Measurements from ENCODE around the gene SH3PXD2A.

The SH3PXD2A gene

DNA sequence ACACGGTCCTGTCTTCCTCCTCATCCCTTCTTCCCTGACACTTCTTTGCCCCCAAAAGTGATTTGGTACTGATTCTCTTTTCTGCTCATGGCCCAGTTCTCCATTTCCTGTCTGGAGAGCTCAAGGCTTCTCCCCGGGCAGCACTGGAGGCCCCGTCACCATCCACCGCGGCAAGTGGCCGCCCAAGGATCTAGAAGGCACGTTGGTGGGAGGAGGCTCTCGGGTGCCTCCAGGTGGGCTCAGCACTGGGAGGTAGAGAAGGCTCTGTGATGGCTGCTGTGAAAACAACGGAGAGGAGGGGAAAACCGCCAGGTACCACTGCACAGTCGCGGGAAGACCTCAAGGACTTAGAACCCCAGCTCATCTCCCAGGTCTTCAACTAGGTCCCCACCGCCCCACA, 227.5 kb downstream of the SH3PXD2A start (continued):
- TF ChIP-seq SCRT2 (tag by site-specific recombination; IDR thresholded peaks at IDR 0.05) (no peak), PRDM1 (tag by site-specific recombination; IDR thresholded peaks at IDR 0.05) (no peak), ZNF560 (tag by site-specific recombination; IDR thresholded peaks at IDR 0.05; ENCODE audit: borderline replicate concordance) (no peak)

DNA sequence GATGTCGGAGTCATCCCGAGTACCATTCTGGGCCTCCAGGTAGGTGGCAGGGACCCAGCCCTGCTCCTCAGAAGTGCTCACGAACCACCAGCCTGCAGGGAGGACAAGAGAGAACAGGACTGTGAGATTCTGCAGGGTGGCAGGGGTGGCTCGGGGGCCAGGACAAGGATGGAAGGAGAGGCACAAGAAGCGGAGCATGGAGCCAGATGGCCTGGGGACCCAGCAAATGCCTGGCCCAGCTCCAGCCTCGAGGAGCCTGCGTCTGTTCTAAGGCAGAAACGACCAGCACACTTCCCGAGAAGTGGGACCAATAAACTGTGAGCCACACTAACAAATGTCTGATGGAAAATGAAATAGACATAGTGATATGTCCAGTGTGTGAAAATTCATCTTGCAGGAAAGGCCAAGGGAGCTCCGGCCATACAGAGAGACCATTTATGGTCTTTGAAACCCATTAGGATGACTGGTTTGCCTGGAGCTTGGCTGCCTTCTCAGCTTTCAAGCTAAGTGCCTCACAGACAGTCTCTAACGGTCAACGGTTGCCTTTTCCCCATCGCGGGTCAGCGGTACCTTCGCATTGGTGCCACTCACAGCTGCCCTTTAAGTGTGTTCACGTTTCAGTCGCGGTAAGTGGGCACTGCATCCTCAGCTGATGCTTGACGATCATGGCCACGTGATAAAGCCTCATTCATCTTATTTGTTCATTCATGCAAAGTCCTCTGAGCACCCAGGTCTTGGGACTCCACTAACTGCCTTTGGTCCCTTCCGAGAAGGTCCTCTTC, 228.1 kb downstream of the SH3PXD2A start:
- peaks cover 0 to 91% of the 10 kb centered on the region in 2 experiments; a peak in 1 of 3 replicates for H3K36me3 ChIP-seq (ENCODE audit: control insufficient read depth in 2 of 2, insufficient read depth in 1 of 2, low read length in 2 of 2)
- POLR2A ChIA-PET = no interaction called here
- H3K9me3 ChIP-seq (ENCODE audit: control insufficient read depth, insufficient read depth, low read depth, low read length) = no peaks in the 10 kb centered on the region
- TF ChIP-seq SP3 (tag by site-specific recombination; IDR thresholded peaks at IDR 0.05) (no peak), YY1 (tag by site-specific recombination; IDR thresholded peaks at IDR 0.05) (no peak), GLIS1 (tag by site-specific recombination; IDR thresholded peaks at IDR 0.05) (no peak), ZNF416 (tag by site-specific recombination; IDR thresholded peaks at IDR 0.05) (no peak), MEIS1 (CRISPR knock-in tag; IDR thresholded peaks at IDR 0.05; ENCODE audit: borderline replicate concordance) (no peak), ZNF24 (tag by site-specific recombination; IDR thresholded peaks at IDR 0.05) (no peak)
- TF ChIP-seq, protein P1, sequence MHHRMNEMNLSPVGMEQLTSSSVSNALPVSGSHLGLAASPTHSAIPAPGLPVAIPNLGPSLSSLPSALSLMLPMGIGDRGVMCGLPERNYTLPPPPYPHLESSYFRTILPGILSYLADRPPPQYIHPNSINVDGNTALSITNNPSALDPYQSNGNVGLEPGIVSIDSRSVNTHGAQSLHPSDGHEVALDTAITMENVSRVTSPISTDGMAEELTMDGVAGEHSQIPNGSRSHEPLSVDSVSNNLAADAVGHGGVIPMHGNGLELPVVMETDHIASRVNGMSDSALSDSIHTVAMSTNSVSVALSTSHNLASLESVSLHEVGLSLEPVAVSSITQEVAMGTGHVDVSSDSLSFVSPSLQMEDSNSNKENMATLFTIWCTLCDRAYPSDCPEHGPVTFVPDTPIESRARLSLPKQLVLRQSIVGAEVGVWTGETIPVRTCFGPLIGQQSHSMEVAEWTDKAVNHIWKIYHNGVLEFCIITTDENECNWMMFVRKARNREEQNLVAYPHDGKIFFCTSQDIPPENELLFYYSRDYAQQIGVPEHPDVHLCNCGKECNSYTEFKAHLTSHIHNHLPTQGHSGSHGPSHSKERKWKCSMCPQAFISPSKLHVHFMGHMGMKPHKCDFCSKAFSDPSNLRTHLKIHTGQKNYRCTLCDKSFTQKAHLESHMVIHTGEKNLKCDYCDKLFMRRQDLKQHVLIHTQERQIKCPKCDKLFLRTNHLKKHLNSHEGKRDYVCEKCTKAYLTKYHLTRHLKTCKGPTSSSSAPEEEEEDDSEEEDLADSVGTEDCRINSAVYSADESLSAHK (tag by site-specific recombination; IDR thresholded peaks at IDR 0.05) = no peak
- TF ChIP-seq, protein P2, sequence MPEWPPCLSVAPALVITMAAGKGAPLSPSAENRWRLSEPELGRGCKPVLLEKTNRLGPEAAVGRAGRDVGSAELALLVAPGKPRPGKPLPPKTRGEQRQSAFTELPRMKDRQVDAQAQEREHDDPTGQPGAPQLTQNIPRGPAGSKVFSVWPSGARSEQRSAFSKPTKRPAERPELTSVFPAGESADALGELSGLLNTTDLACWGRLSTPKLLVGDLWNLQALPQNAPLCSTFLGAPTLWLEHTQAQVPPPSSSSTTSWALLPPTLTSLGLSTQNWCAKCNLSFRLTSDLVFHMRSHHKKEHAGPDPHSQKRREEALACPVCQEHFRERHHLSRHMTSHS (tag by site-specific recombination; IDR thresholded peaks at IDR 0.05) = no peak
- no peak overlapping the region for H3K4me3 ChIP-seq (ENCODE audit: low read depth, low read length)
- no peaks in the 10 kb centered on the region for H3K4me1 ChIP-seq (ENCODE audit: control insufficient read depth, insufficient read depth, low read length)
- H3K27ac ChIP-seq (ENCODE audit: extremely low read depth, low read depth, low read length) = no peak overlapping the region
- CTCF ChIA-PET = interaction anchor here (0.6 to 1.0 kb wide), 4 partner anchors 28 to 59 kb away, joined by 3 to 5 read pairs (median 4); no protein-coding TSS in a partner anchor

DNA sequence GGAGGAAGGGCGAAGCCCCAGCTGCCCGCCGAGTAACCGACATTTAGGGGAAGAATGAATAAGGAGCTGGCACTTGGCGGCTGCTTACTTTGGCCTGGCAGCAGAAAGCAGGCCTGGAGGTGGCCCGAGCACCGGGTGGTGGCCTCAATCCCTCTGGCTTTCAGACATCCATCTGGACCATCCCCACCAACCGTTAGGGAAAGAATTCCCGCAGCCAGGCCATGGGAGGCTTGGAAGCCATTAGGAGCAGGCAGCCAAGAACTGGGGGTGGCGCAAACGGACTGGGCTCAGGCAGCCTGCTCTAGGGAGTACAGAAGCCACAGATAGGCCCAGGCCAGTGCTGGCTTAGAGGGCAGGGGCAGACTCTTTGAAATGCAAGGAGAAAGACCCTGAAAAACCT, 229.2 kb downstream of the SH3PXD2A start:
- no peak overlapping the region for H3K4me3 ChIP-seq (ENCODE audit: low read depth, low read length)
- H3K4me1 ChIP-seq (ENCODE audit: control insufficient read depth, insufficient read depth, low read length) = no peaks in the 10 kb centered on the region
- TF ChIP-seq ZNF175 (tag by site-specific recombination; IDR thresholded peaks at IDR 0.05) (no peak), REPIN1 (tag by site-specific recombination; IDR thresholded peaks at IDR 0.05; ENCODE audit: low read depth) (no peak), ZNF211 (tag by site-specific recombination; IDR thresholded peaks at IDR 0.05; ENCODE audit: low read depth) (no peak), ZNF394 (tag by site-specific recombination; IDR thresholded peaks at IDR 0.05; ENCODE audit: borderline replicate concordance) (no peak), ZNF654 (tag by site-specific recombination; IDR thresholded peaks at IDR 0.05; ENCODE audit: low read depth) (no peak), ZNF24 (tag by site-specific recombination; IDR thresholded peaks at IDR 0.05) (no peak), KLF8 (tag by site-specific recombination; IDR thresholded peaks at IDR 0.05) (no peak), ZNF391 (tag by site-specific recombination; IDR thresholded peaks at IDR 0.05; ENCODE audit: borderline replicate concordance, low read depth) (no peak), ZBTB8A (tag by site-specific recombination; IDR thresholded peaks at IDR 0.05) (no peak), TCF7L2 (IDR thresholded peaks at IDR 0.05; ENCODE audit: borderline replicate concordance, low read depth, low read length) (no peak), ZNF16 (tag by site-specific recombination; IDR thresholded peaks at IDR 0.05; ENCODE audit: low read depth) (no peak)
- TF ChIP-seq, protein P3, sequence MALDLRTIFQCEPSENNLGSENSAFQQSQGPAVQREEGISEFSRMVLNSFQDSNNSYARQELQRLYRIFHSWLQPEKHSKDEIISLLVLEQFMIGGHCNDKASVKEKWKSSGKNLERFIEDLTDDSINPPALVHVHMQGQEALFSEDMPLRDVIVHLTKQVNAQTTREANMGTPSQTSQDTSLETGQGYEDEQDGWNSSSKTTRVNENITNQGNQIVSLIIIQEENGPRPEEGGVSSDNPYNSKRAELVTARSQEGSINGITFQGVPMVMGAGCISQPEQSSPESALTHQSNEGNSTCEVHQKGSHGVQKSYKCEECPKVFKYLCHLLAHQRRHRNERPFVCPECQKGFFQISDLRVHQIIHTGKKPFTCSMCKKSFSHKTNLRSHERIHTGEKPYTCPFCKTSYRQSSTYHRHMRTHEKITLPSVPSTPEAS (tag by site-specific recombination; IDR thresholded peaks at IDR 0.05) = no peak
- TF ChIP-seq, protein P4, sequence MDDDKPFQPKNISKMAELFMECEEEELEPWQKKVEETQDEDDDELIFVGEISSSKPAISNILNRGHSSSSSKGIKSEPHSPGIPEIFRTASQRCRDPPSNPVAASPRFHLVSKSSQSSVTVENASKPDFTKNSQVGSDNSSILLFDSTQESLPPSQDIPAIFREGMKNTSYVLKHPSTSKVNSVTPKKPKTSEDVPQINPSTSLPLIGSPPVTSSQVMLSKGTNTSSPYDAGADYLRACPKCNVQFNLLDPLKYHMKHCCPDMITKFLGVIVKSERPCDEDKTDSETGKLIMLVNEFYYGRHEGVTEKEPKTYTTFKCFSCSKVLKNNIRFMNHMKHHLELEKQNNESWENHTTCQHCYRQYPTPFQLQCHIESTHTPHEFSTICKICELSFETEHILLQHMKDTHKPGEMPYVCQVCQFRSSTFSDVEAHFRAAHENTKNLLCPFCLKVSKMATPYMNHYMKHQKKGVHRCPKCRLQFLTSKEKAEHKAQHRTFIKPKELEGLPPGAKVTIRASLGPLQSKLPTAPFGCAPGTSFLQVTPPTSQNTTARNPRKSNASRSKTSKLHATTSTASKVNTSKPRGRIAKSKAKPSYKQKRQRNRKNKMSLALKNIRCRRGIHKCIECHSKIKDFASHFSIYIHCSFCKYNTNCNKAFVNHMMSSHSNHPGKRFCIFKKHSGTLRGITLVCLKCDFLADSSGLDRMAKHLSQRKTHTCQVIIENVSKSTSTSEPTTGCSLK (tag by site-specific recombination; IDR thresholded peaks at IDR 0.05) = no peak
- ChIA-PET POLR2A (no interaction called here), CTCF (interaction anchor here (0.7 kb wide), 1 partner anchor 20 kb away, joined by 3 read pairs; no protein-coding TSS in a partner anchor)
- no peaks in the 10 kb centered on the region for H3K9me3 ChIP-seq (ENCODE audit: control insufficient read depth, insufficient read depth, low read depth, low read length)
- no peak overlapping the region for H3K27ac ChIP-seq (ENCODE audit: extremely low read depth, low read depth, low read length)
- H3K36me3 ChIP-seq (ENCODE audit: control insufficient read depth in 2 of 2, insufficient read depth in 1 of 2, low read length in 2 of 2) = peaks cover 0 to 92% of the 10 kb centered on the region in 2 experiments; a peak in 1 of 3 replicates
